ENCODE data around the gene BCL11A. TPM values are rescaled to one million over a fixed set of nuclear protein-coding genes. Genes with fewer than 3 reads are reported as not detected.

BCL11A gene
- total and polyA plus RNA-seq, 2 experiments from 2014 or later = 57.5 to 77.6 TPM

DNA sequence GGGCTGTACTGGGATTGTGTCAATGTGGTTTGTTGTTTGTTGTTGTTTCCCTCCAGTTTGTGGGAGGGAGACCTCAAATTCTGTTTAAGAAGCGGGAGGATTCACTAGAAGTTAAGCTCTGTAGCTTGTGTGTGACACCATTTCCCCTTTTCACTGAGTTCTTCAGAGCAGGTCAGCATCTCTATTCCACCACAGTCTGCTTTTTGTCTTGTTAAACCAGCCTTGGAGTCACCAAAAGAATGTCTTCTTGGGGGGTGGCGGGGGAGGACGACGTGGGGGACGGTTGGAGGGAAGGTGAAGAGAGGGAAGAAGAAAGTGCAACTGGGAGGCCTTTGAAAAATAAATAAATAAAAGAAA is 2.3 kb upstream of the BCL11A start:
- H3K4me1 Mint-ChIP-seq = peaks cover 2% of the 10 kb centered on the region
- peaks cover 25% of the 10 kb centered on the region for H3K79me2 ChIP-seq (replicated peaks; ENCODE audit: insufficient read depth)
- ATAC-seq (peak; percentile 41), DNase-seq (ENCODE audit: low spot score) (peak; percentile 94)
- peaks cover 16% of the 10 kb centered on the region; the same call in 1 of the 2 replicates for H3K4me1 ChIP-seq (ENCODE audit: insufficient read depth)
- TF ChIP-seq, protein P1, sequence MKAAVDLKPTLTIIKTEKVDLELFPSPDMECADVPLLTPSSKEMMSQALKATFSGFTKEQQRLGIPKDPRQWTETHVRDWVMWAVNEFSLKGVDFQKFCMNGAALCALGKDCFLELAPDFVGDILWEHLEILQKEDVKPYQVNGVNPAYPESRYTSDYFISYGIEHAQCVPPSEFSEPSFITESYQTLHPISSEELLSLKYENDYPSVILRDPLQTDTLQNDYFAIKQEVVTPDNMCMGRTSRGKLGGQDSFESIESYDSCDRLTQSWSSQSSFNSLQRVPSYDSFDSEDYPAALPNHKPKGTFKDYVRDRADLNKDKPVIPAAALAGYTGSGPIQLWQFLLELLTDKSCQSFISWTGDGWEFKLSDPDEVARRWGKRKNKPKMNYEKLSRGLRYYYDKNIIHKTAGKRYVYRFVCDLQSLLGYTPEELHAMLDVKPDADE (IDR thresholded peaks at IDR 0.05) = no peak
- peak; percentile 38; the same call in 1 of the 2 replicates for TF ChIP-seq CREB1 (CRISPR knock-in tag; IDR thresholded peaks at IDR 0.05; ENCODE audit: low read depth)
- TF ChIP-seq JUNB (IDR thresholded peaks at IDR 0.05; ENCODE audit: unreplicated experiment) = no peak
- TF ChIP-seq, protein P2, sequence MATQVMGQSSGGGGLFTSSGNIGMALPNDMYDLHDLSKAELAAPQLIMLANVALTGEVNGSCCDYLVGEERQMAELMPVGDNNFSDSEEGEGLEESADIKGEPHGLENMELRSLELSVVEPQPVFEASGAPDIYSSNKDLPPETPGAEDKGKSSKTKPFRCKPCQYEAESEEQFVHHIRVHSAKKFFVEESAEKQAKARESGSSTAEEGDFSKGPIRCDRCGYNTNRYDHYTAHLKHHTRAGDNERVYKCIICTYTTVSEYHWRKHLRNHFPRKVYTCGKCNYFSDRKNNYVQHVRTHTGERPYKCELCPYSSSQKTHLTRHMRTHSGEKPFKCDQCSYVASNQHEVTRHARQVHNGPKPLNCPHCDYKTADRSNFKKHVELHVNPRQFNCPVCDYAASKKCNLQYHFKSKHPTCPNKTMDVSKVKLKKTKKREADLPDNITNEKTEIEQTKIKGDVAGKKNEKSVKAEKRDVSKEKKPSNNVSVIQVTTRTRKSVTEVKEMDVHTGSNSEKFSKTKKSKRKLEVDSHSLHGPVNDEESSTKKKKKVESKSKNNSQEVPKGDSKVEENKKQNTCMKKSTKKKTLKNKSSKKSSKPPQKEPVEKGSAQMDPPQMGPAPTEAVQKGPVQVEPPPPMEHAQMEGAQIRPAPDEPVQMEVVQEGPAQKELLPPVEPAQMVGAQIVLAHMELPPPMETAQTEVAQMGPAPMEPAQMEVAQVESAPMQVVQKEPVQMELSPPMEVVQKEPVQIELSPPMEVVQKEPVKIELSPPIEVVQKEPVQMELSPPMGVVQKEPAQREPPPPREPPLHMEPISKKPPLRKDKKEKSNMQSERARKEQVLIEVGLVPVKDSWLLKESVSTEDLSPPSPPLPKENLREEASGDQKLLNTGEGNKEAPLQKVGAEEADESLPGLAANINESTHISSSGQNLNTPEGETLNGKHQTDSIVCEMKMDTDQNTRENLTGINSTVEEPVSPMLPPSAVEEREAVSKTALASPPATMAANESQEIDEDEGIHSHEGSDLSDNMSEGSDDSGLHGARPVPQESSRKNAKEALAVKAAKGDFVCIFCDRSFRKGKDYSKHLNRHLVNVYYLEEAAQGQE (IDR thresholded peaks at IDR 0.05; ENCODE audit: unreplicated experiment) = no peak
- TF ChIP-seq, protein P3, sequence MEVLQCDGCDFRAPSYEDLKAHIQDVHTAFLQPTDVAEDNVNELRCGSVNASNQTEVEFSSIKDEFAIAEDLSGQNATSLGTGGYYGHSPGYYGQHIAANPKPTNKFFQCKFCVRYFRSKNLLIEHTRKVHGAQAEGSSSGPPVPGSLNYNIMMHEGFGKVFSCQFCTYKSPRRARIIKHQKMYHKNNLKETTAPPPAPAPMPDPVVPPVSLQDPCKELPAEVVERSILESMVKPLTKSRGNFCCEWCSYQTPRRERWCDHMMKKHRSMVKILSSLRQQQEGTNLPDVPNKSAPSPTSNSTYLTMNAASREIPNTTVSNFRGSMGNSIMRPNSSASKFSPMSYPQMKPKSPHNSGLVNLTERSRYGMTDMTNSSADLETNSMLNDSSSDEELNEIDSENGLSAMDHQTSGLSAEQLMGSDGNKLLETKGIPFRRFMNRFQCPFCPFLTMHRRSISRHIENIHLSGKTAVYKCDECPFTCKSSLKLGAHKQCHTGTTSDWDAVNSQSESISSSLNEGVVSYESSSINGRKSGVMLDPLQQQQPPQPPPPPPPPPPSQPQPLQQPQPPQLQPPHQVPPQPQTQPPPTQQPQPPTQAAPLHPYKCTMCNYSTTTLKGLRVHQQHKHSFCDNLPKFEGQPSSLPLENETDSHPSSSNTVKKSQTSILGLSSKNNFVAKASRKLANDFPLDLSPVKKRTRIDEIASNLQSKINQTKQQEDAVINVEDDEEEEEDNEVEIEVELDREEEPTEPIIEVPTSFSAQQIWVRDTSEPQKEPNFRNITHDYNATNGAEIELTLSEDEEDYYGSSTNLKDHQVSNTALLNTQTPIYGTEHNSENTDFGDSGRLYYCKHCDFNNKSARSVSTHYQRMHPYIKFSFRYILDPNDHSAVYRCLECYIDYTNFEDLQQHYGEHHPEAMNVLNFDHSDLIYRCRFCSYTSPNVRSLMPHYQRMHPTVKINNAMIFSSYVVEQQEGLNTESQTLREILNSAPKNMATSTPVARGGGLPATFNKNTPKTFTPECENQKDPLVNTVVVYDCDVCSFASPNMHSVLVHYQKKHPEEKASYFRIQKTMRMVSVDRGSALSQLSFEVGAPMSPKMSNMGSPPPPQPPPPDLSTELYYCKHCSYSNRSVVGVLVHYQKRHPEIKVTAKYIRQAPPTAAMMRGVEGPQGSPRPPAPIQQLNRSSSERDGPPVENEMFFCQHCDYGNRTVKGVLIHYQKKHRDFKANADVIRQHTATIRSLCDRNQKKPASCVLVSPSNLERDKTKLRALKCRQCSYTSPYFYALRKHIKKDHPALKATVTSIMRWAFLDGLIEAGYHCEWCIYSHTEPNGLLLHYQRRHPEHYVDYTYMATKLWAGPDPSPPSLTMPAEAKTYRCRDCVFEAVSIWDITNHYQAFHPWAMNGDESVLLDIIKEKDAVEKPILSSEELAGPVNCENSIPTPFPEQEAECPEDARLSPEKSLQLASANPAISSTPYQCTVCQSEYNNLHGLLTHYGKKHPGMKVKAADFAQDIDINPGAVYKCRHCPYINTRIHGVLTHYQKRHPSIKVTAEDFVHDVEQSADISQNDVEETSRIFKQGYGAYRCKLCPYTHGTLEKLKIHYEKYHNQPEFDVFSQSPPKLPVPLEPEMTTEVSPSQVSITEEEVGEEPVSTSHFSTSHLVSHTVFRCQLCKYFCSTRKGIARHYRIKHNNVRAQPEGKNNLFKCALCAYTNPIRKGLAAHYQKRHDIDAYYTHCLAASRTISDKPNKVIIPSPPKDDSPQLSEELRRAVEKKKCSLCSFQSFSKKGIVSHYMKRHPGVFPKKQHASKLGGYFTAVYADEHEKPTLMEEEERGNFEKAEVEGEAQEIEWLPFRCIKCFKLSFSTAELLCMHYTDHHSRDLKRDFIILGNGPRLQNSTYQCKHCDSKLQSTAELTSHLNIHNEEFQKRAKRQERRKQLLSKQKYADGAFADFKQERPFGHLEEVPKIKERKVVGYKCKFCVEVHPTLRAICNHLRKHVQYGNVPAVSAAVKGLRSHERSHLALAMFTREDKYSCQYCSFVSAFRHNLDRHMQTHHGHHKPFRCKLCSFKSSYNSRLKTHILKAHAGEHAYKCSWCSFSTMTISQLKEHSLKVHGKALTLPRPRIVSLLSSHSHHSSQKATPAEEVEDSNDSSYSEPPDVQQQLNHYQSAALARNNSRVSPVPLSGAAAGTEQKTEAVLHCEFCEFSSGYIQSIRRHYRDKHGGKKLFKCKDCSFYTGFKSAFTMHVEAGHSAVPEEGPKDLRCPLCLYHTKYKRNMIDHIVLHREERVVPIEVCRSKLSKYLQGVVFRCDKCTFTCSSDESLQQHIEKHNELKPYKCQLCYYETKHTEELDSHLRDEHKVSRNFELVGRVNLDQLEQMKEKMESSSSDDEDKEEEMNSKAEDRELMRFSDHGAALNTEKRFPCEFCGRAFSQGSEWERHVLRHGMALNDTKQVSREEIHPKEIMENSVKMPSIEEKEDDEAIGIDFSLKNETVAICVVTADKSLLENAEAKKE (CRISPR knock-in tag; IDR thresholded peaks at IDR 0.05) = 0 out of 2 replicates have a peak, but pooled peaks have one; percentile 19
- TF ChIP-seq NANOG (IDR thresholded peaks at IDR 0.05; ENCODE audit: borderline replicate concordance) = no peak
- TF ChIP-seq ZNF114 (CRISPR knock-in tag; IDR thresholded peaks at IDR 0.05) = no peak
- TF ChIP-seq STAT1 (IDR thresholded peaks at IDR 0.05; ENCODE audit: unreplicated experiment) = no peak
- TF ChIP-seq ZNF331 (CRISPR knock-in tag; IDR thresholded peaks at IDR 0.05; ENCODE audit: low read depth) = no peak
- TF ChIP-seq EZH2phosphoT487 (IDR thresholded peaks at IDR 0.05; ENCODE audit: unreplicated experiment) = no peak
- peak; percentile 28; the same call in 1 of the 2 replicates for TF ChIP-seq POLR2AphosphoS5 (IDR thresholded peaks at IDR 0.05; ENCODE audit: low read depth)
- TF ChIP-seq, protein P4, sequence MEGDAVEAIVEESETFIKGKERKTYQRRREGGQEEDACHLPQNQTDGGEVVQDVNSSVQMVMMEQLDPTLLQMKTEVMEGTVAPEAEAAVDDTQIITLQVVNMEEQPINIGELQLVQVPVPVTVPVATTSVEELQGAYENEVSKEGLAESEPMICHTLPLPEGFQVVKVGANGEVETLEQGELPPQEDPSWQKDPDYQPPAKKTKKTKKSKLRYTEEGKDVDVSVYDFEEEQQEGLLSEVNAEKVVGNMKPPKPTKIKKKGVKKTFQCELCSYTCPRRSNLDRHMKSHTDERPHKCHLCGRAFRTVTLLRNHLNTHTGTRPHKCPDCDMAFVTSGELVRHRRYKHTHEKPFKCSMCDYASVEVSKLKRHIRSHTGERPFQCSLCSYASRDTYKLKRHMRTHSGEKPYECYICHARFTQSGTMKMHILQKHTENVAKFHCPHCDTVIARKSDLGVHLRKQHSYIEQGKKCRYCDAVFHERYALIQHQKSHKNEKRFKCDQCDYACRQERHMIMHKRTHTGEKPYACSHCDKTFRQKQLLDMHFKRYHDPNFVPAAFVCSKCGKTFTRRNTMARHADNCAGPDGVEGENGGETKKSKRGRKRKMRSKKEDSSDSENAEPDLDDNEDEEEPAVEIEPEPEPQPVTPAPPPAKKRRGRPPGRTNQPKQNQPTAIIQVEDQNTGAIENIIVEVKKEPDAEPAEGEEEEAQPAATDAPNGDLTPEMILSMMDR (conservative IDR thresholded peaks at IDR 0.05; ENCODE audit: low read depth in 2 of 2) = no peak
- TF ChIP-seq EZH2 (IDR thresholded peaks at IDR 0.05; ENCODE audit: low read depth, unreplicated experiment) = no peak
- peak overlapping the region; percentile 4 for H2AFZ ChIP-seq
- H3K27ac ChIP-seq (ENCODE audit: low read depth) = peak overlapping the region; percentile 86
- H3K36me3 Mint-ChIP-seq (ENCODE audit: low read depth) = peaks cover 5% of the 10 kb centered on the region
- peak overlapping the region; percentile 63 for H3K27ac Mint-ChIP-seq
- H3F3A ChIP-seq (replicated peaks; ENCODE audit: low read depth) = peaks cover 13% of the 10 kb centered on the region; the same call in 1 of the 2 replicates
- H3K9me3 Mint-ChIP-seq = no peaks in the 10 kb centered on the region
- H3K27me3 ChIP-seq (ENCODE audit: insufficient read depth) = peaks cover 32% of the 10 kb centered on the region
- no peaks in the 10 kb centered on the region for H4K20me1 ChIP-seq (replicated peaks; ENCODE audit: insufficient read depth)
- peak overlapping the region; percentile 85 for H3K4me2 ChIP-seq
- H3K27me3 Mint-ChIP-seq (ENCODE audit: insufficient read depth, low read depth, poor library complexity) = peaks cover 11% of the 10 kb centered on the region
- H3K4me3 Mint-ChIP-seq = peak overlapping the region; percentile 89
- peak overlapping the region; percentile 89 for H3K4me3 ChIP-seq
- H3K9me2 ChIP-seq (ENCODE audit: insufficient read depth) = no peaks in the 10 kb centered on the region
- no peaks in the 10 kb centered on the region for H3K36me3 ChIP-seq (ENCODE audit: insufficient read depth)

Measured in GM23338 (cell line).